GM23338 (cell line): ENCODE data around the gene FUT8. TPM values are rescaled to one million over a fixed set of nuclear protein-coding genes. Genes with fewer than 3 reads are reported as not detected.
"Not testable (repeated sequence)": the region's sequence is repeated elsewhere in the genome, so short reads cannot be mapped to it uniquely, and the experiment has no call there.

ENCODE experiments used
- ATAC-seq: fragments of 200-7000 bp; cut with Tn5 transposase; 3 replicates; pipeline ENCODE4 v1.9.1; 2020
- DNase-seq: peaks from one replicate; pipeline ENCODE4 v3.0.0-alpha.2; 2015; ENCODE audit warnings: low spot score
- H2AFZ ChIP-seq: fragments of 200-600 bp; sonication (generic); 2 replicates; pipeline ENCODE4 v1.8.0; 2016; ENCODE audit warnings: antibody characterized with exemption, mild to moderate bottlenecking, moderate library complexity
- H3F3A ChIP-seq: fragments of 200-600 bp; sonication (generic); replicated peaks from 2 replicates; pipeline ENCODE4 v1.8.0; 2017; ENCODE audit warnings: antibody characterized with exemption, mixed run types, low read depth
- H3K27ac ChIP-seq: fragments of 200-600 bp; sonication (generic); 2 replicates; pipeline ENCODE4 v1.6.1; 2016; ENCODE audit warnings: low read depth
- H3K27me3 ChIP-seq: fragments of 200-600 bp; sonication (generic); 2 replicates; pipeline ENCODE4 v1.8.0; 2016; ENCODE audit warnings: mild to moderate bottlenecking, mixed run types, moderate library complexity; ENCODE audit not compliant: insufficient read depth
- H3K36me3 ChIP-seq: fragments of 200-600 bp; sonication (generic); 2 replicates; pipeline ENCODE4 v1.8.0; 2016; ENCODE audit warnings: mild to moderate bottlenecking; ENCODE audit not compliant: insufficient read depth
- H3K4me1 ChIP-seq: fragments of 200-600 bp; sonication (generic); 2 replicates; pipeline ENCODE4 v1.8.0; 2016; ENCODE audit warnings: mild to moderate bottlenecking, moderate library complexity; ENCODE audit not compliant: insufficient read depth
- H3K4me2 ChIP-seq: fragments of 200-600 bp; sonication (generic); 2 replicates; pipeline ENCODE4 v1.7.1; 2017; ENCODE audit warnings: mixed run types
- H3K4me3 ChIP-seq: fragments of 200-600 bp; sonication (generic); 2 replicates; pipeline ENCODE4 v1.6.1; 2016; ENCODE audit warnings: mixed run types
- H3K79me2 ChIP-seq: fragments of 200-600 bp; sonication (generic); replicated peaks from 2 replicates; pipeline ENCODE4 v1.8.0; 2017; ENCODE audit warnings: mild to moderate bottlenecking; ENCODE audit not compliant: insufficient read depth
- H3K9me2 ChIP-seq: fragments of 200-600 bp; sonication (generic); 2 replicates; pipeline ENCODE4 v1.8.0; 2017; ENCODE audit not compliant: insufficient read depth
- H4K20me1 ChIP-seq: fragments of 200-600 bp; sonication (generic); replicated peaks from 2 replicates; pipeline ENCODE4 v1.8.0; 2017; ENCODE audit warnings: mild to moderate bottlenecking; ENCODE audit not compliant: insufficient read depth
- H3K27ac Mint-ChIP-seq: 2 replicates; pipeline ENCODE4 v1.8.0; 2020; ENCODE audit warnings: inconsistent platforms, mild to moderate bottlenecking, moderate library complexity, mixed read lengths
- H3K27me3 Mint-ChIP-seq: 3 replicates; pipeline ENCODE4 v1.8.0; 2022; ENCODE audit warnings: low read depth, mild to moderate bottlenecking, moderate library complexity, mixed read lengths, inconsistent platforms; ENCODE audit not compliant: insufficient read depth, poor library complexity
- H3K36me3 Mint-ChIP-seq: 3 replicates; pipeline ENCODE4 v1.8.0; 2021; ENCODE audit warnings: low read depth, mild to moderate bottlenecking, inconsistent platforms, moderate library complexity, mixed read lengths
- H3K4me1 Mint-ChIP-seq: 3 replicates; pipeline ENCODE4 v1.8.0; 2020; ENCODE audit warnings: mild to moderate bottlenecking, inconsistent platforms, mixed read lengths
- H3K4me3 Mint-ChIP-seq: 3 replicates; pipeline ENCODE4 v1.8.0; 2021; ENCODE audit warnings: moderate library complexity, mild to moderate bottlenecking, inconsistent platforms, mixed read lengths
- H3K9me3 Mint-ChIP-seq: 3 replicates; pipeline ENCODE4 v1.8.0; 2020; ENCODE audit warnings: moderate library complexity, mild to moderate bottlenecking, inconsistent platforms, mixed read lengths
- CREB1 ChIP-seq: fragments of 250-450 bp; sonication (Bioruptor Pico); IDR thresholded peaks from 2 replicates; pipeline ENCODE4 v1.5.0; 2020; ENCODE audit warnings: low read depth, mild to moderate bottlenecking, moderate library complexity
- JUNB ChIP-seq: IDR thresholded peaks from one replicate; pipeline ENCODE4 v1.6.1; 2016; ENCODE audit warnings: antibody characterized with exemption; ENCODE audit not compliant: unreplicated experiment
- NANOG ChIP-seq: IDR thresholded peaks from 2 replicates; pipeline ENCODE4 v1.6.1; 2016; ENCODE audit warnings: antibody characterized with exemption, borderline replicate concordance
- POLR2AphosphoS5 ChIP-seq: IDR thresholded peaks from 2 replicates; pipeline ENCODE4 v1.6.1; 2016; ENCODE audit warnings: antibody characterized with exemption, low read depth
- STAT1 ChIP-seq: IDR thresholded peaks from one replicate; pipeline ENCODE4 v1.6.1; 2016; ENCODE audit warnings: antibody characterized with exemption; ENCODE audit not compliant: unreplicated experiment
- ZNF114 ChIP-seq: fragments of 250-450 bp; sonication (Bioruptor Pico); IDR thresholded peaks from 2 replicates; pipeline ENCODE4 v1.5.0; 2020; ENCODE audit warnings: mild to moderate bottlenecking, moderate library complexity
- polyA plus RNA-seq: library from polyadenylated mRNA; unstranded; fragments of >200 nt; fragmentation: Nextera tagmentation; extraction: Ambion mirVana; gene quantifications from 2 replicates; pipeline ENCODE4 v1.2.1, GENCODE V29; 2016
- total RNA-seq: library from RNA; depleted of rRNA; stranded (reverse); fragments of >200 nt; shearing (Covaris generic); gene quantifications from 2 replicates; pipeline ENCODE4 v1.2.3, GENCODE V29; 2014
- TF ChIP-seq, protein P1 (sequence below): IDR thresholded peaks from one replicate; pipeline ENCODE4 v1.6.1; 2018; ENCODE audit warnings: antibody characterized with exemption; ENCODE audit not compliant: unreplicated experiment
- TF ChIP-seq, protein P2 (sequence below): fragments of 250-450 bp; sonication (Bioruptor Pico); IDR thresholded peaks from 2 replicates; pipeline ENCODE4 v1.5.0; 2020; ENCODE audit warnings: mild to moderate bottlenecking, moderate library complexity
- TF ChIP-seq, protein P3 (sequence below): IDR thresholded peaks from 2 replicates; pipeline ENCODE4 v1.6.1; 2016; ENCODE audit warnings: antibody characterized with exemption

FUT8 gene
- total and polyA plus RNA-seq, 2 experiments from 2014 or later: 8.2 to 23.2 TPM

DNA sequence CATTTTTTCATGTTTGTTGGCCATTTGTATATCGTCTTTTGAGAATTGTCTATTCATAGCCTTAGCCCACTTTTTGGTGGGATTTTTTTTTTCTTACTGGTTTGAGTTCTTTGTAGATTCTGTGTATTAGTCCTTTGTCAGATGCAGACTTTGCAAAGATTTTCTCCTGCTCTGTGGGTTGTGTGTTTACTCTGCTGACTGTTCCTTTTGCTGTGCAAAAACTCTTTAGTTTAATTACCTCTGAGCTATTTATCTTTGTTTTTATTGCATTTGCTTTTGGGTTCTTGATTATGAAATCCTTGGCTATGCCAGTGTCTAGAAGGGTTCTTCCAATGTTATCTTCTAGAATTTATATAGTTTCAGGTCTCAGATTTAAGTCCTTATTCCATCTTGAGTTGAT is 220.0 kb downstream of the FUT8 start:
- Mint-ChIP-seq H3K36me3 (peaks cover 42% of the 10 kb centered on the region; the same call in 2 of the 3 replicates), H3K4me1 (no peaks in the 10 kb centered on the region), H3K27me3 (peaks cover 1% of the 10 kb centered on the region), H3K9me3 (peaks cover 19% of the 10 kb centered on the region), H3K27ac (no peak overlapping the region), H3K4me3 (no peak overlapping the region)
- H3K4me1 ChIP-seq: no peaks in the 10 kb centered on the region
- H2AFZ ChIP-seq: no peak overlapping the region
- H3K27ac ChIP-seq: no peak overlapping the region
- no peaks in the 10 kb centered on the region; the same call in 1 of the 2 replicates for H3K36me3 ChIP-seq
- H3K79me2 ChIP-seq: no peaks in the 10 kb centered on the region
- no peaks in the 10 kb centered on the region for H4K20me1 ChIP-seq
- DNase-seq (no peak), ATAC-seq (no peak)
- no peaks in the 10 kb centered on the region for H3F3A ChIP-seq
- H3K27me3 ChIP-seq: no peaks in the 10 kb centered on the region
- H3K4me2 ChIP-seq: no peak overlapping the region
- H3K4me3 ChIP-seq: no peak overlapping the region
- no peak for TF ChIP-seq POLR2AphosphoS5
- TF ChIP-seq ZNF114: no peak
- TF ChIP-seq JUNB: no peak
- TF ChIP-seq CREB1 (CRISPR knock-in tag): no peak
- TF ChIP-seq, protein P1, sequence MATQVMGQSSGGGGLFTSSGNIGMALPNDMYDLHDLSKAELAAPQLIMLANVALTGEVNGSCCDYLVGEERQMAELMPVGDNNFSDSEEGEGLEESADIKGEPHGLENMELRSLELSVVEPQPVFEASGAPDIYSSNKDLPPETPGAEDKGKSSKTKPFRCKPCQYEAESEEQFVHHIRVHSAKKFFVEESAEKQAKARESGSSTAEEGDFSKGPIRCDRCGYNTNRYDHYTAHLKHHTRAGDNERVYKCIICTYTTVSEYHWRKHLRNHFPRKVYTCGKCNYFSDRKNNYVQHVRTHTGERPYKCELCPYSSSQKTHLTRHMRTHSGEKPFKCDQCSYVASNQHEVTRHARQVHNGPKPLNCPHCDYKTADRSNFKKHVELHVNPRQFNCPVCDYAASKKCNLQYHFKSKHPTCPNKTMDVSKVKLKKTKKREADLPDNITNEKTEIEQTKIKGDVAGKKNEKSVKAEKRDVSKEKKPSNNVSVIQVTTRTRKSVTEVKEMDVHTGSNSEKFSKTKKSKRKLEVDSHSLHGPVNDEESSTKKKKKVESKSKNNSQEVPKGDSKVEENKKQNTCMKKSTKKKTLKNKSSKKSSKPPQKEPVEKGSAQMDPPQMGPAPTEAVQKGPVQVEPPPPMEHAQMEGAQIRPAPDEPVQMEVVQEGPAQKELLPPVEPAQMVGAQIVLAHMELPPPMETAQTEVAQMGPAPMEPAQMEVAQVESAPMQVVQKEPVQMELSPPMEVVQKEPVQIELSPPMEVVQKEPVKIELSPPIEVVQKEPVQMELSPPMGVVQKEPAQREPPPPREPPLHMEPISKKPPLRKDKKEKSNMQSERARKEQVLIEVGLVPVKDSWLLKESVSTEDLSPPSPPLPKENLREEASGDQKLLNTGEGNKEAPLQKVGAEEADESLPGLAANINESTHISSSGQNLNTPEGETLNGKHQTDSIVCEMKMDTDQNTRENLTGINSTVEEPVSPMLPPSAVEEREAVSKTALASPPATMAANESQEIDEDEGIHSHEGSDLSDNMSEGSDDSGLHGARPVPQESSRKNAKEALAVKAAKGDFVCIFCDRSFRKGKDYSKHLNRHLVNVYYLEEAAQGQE: no peak
- TF ChIP-seq, protein P2, sequence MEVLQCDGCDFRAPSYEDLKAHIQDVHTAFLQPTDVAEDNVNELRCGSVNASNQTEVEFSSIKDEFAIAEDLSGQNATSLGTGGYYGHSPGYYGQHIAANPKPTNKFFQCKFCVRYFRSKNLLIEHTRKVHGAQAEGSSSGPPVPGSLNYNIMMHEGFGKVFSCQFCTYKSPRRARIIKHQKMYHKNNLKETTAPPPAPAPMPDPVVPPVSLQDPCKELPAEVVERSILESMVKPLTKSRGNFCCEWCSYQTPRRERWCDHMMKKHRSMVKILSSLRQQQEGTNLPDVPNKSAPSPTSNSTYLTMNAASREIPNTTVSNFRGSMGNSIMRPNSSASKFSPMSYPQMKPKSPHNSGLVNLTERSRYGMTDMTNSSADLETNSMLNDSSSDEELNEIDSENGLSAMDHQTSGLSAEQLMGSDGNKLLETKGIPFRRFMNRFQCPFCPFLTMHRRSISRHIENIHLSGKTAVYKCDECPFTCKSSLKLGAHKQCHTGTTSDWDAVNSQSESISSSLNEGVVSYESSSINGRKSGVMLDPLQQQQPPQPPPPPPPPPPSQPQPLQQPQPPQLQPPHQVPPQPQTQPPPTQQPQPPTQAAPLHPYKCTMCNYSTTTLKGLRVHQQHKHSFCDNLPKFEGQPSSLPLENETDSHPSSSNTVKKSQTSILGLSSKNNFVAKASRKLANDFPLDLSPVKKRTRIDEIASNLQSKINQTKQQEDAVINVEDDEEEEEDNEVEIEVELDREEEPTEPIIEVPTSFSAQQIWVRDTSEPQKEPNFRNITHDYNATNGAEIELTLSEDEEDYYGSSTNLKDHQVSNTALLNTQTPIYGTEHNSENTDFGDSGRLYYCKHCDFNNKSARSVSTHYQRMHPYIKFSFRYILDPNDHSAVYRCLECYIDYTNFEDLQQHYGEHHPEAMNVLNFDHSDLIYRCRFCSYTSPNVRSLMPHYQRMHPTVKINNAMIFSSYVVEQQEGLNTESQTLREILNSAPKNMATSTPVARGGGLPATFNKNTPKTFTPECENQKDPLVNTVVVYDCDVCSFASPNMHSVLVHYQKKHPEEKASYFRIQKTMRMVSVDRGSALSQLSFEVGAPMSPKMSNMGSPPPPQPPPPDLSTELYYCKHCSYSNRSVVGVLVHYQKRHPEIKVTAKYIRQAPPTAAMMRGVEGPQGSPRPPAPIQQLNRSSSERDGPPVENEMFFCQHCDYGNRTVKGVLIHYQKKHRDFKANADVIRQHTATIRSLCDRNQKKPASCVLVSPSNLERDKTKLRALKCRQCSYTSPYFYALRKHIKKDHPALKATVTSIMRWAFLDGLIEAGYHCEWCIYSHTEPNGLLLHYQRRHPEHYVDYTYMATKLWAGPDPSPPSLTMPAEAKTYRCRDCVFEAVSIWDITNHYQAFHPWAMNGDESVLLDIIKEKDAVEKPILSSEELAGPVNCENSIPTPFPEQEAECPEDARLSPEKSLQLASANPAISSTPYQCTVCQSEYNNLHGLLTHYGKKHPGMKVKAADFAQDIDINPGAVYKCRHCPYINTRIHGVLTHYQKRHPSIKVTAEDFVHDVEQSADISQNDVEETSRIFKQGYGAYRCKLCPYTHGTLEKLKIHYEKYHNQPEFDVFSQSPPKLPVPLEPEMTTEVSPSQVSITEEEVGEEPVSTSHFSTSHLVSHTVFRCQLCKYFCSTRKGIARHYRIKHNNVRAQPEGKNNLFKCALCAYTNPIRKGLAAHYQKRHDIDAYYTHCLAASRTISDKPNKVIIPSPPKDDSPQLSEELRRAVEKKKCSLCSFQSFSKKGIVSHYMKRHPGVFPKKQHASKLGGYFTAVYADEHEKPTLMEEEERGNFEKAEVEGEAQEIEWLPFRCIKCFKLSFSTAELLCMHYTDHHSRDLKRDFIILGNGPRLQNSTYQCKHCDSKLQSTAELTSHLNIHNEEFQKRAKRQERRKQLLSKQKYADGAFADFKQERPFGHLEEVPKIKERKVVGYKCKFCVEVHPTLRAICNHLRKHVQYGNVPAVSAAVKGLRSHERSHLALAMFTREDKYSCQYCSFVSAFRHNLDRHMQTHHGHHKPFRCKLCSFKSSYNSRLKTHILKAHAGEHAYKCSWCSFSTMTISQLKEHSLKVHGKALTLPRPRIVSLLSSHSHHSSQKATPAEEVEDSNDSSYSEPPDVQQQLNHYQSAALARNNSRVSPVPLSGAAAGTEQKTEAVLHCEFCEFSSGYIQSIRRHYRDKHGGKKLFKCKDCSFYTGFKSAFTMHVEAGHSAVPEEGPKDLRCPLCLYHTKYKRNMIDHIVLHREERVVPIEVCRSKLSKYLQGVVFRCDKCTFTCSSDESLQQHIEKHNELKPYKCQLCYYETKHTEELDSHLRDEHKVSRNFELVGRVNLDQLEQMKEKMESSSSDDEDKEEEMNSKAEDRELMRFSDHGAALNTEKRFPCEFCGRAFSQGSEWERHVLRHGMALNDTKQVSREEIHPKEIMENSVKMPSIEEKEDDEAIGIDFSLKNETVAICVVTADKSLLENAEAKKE (CRISPR knock-in tag): no peak
- TF ChIP-seq STAT1: no peak
- TF ChIP-seq, protein P3, sequence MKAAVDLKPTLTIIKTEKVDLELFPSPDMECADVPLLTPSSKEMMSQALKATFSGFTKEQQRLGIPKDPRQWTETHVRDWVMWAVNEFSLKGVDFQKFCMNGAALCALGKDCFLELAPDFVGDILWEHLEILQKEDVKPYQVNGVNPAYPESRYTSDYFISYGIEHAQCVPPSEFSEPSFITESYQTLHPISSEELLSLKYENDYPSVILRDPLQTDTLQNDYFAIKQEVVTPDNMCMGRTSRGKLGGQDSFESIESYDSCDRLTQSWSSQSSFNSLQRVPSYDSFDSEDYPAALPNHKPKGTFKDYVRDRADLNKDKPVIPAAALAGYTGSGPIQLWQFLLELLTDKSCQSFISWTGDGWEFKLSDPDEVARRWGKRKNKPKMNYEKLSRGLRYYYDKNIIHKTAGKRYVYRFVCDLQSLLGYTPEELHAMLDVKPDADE: no peak
- no peak for TF ChIP-seq NANOG
- no peaks in the 10 kb centered on the region for H3K9me2 ChIP-seq

DNA sequence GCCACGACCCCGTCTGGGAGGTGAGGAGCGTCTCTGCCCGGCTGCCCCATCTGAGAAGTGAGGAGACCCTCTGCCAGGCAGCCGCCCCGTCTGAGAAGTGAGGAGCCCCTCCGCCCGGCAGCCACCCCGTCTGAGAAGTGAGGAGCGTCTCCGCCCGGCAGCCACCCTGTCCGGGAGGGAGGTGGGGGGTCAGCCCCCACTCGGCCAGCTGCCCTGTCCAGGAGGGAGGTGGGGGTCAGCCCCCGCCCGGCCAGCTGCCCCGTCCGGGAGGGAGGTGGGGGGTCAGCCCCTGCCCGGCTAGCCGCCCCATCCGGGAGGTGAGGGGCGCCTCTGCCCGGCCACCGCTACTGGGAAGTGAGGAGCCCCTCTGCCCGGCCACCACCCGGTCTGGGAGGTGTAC is 221.1 kb downstream of the FUT8 start:
- H3K4me3 ChIP-seq, H3K36me3 ChIP-seq, H3F3A ChIP-seq, H3K4me2 ChIP-seq, H3K4me1 Mint-ChIP-seq, H3K27ac ChIP-seq, H3K79me2 ChIP-seq, H3K27me3 ChIP-seq, H3K4me1 ChIP-seq, H2AFZ ChIP-seq, H3K9me2 ChIP-seq, ATAC-seq, H3K27ac Mint-ChIP-seq, H3K27me3 Mint-ChIP-seq, DNase-seq, H3K4me3 Mint-ChIP-seq, H4K20me1 ChIP-seq: not testable (repeated sequence)
- peaks cover 19% of the 10 kb centered on the region for H3K9me3 Mint-ChIP-seq
- peaks cover 42% of the 10 kb centered on the region; the same call in 2 of the 3 replicates for H3K36me3 Mint-ChIP-seq
